Cerebellar nuclear complex (tissue), 1 donor: Measurements from ENCODE around the gene CLNK.

Source experiments
- DNase-seq, 2 experiments: peaks; one replicate each; lab custom pipeline; 2025; lab: John Stamatoyannopoulos, UW

The CLNK gene

DNA sequence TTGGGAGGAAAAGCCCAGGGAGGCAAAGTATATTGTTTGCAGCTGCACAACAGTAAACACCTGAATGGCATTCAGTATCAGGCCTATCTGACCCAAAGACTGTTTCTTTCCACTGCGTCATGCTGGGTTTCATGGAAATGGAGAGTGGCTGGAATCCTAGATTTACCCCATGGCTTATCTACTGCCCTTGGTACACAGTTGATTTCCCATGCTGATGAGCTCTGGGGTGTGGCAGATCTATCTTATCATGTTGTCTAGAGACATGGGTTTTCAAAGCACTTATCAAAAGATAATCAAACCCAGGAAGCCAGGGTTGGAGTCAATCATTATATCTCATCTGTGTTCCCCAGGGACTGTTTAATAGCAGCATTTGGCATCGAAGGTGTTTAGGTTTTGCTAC lies 72.1 kb downstream of the CLNK start:
- no peak for DNase-seq

GRCh38 chr4:10611673-10612072 lies 72.9 kb downstream of the CLNK start:
- DNase-seq = no peak

- DNase-seq = no peak
Observed at GRCh38 chr4:10608501-10609219, 75.9 kb downstream of the CLNK start.

DNA sequence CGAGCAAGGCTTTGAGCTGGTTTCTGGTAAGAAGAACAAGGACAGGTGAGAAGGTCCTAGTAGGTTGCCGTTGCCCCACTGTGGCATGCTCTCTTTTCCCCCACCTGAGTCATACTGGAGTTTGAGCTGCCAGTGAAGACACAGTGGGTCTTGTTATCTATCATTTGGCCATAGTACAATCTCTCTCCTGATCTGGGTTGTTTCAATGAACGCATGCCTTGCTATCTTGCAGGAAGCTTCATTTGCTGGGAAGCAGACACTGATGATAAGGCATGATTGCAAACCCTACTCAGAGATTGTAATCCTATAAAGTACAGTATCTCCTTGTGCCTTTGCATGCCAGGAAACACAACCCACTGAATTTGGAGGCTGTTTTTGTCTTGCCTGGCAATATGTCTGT lies 77.4 kb downstream of the CLNK start:
- DNase-seq = no peak

- no peak for DNase-seq
Observed at GRCh38 chr4:10606483-10607155, 77.9 kb downstream of the CLNK start.

DNA sequence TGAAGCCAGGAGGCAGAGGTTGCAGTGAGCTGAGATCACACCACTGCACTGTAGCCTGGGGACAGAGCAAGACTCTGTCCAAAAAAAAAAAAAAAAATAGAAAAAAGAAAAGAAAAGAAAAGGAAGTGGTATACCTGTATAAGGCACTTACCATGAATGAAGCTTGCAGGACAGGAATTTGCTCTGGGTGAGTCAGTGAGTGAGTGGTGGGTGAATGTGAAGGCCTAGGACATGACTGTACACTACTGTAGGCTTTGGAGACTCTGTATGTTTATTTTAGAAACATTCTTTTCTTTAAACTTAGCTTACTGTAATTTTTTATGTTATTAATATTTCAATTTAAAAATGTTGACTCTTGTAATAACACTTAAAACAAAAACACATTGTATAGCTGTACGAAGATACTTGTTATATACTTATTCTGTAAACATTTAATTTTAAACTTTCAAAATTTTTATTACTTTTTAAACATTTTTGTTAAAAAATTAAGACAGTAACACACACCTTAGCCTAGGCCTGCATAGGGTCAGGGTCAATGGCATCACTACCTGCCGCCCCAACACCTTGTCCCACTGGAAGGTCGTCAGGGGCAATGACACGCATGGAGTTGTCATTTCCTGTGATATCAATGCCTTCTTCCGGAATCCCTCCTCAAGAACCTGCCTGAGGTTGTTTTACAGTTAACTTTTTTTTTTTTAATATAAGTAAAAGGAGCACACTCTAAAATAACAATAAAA lies 78.7 kb downstream of the CLNK start:
- no peak for DNase-seq

DNA sequence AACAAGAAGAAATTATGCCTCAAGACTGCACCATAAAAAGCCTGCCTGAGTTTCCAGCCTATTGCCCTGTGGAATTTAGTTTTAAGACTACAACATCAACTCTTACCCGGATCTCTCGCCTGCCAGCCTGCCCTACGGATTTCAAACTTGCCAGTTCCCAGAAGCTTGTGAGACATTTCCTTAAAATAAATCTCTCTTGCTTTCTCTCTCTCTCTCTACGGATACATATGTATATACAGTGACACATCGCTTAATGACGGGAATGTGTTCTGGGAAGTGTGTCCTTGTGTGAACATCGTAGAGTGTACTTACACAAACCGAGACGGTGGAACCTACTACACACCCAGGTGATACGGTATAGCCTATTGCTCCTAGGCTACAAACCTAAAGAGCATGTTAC lies 79.5 kb downstream of the CLNK start:
- no peak for DNase-seq

DNA sequence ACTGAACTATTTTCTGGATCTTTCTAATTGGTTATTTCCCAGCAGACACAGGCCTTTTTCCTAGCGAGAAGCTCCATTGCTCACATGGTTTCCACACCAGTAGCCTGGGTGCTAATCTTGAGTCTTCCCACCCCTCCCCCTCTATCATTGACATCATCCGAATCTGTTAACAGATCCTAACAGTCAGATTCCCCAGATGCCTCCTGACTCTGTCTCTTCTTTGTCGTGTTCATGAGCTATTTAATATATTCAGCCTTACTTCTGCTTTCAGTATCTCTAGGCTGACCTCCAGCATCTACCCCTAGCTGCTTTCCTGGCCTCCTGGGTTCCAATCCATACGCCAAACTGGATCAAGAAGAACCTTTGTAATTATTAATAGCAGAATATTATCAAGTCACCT lies 85.0 kb downstream of the CLNK start:
- DNase-seq = no peak

GRCh38 chr4:10598829-10599228 lies 85.7 kb downstream of the CLNK start:
- no peak for DNase-seq

GRCh38 chr4:10596586-10597290 lies 87.8 kb downstream of the CLNK start:
- no peak for DNase-seq

GRCh38 chr4:10593130-10593529 lies 91.4 kb downstream of the CLNK start:
- no peak for DNase-seq

- DNase-seq = no peak
Observed at GRCh38 chr4:10590896-10591295, 93.7 kb downstream of the CLNK start.

GRCh38 chr4:10589799-10590198 lies 94.8 kb downstream of the CLNK start:
- DNase-seq = no peak

GRCh38 chr4:10589321-10589720 lies 95.2 kb downstream of the CLNK start:
- no peak for DNase-seq

GRCh38 chr4:10587697-10588096 lies 96.9 kb downstream of the CLNK start:
- DNase-seq = no peak

DNA sequence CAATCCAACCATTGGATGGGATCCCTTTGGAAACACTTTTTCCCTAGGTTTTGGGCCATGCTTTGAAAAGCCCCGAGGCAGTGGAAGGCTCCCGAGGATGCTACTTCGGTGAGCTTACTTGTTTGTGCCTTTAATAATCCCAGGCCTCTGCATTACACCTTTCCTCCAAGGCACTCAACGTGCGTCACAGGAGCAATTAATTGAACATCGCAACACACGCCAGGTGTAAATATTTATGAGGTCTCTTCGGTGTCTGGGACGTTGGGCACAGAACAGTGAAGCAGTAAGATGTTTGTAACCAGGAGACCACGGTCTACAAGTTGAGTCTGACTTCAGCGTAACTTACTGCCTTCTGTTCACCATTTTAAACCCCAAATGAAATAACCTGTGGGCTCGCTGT lies 97.3 kb downstream of the CLNK start:
- no peak for DNase-seq

DNA sequence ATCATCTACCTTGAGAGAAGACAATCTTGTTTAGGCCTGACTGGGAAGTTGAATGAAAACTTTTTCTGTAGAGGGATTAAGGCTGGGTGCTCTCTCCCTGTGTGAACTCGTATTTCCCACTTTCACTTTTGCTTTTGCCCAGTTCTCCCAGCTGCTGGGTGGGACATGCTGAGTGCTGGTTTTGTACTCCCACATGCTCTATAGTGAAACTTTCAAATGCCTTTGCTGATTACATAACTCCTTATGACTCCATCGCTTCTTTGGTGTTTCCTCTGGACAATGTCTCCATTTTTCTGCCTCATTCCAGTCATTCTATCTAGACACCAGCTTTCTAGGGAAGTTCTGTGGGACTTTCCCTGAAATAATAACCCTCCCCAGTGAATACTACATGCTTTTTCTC lies 100.5 kb downstream of the CLNK start:
- no peak for DNase-seq

DNA sequence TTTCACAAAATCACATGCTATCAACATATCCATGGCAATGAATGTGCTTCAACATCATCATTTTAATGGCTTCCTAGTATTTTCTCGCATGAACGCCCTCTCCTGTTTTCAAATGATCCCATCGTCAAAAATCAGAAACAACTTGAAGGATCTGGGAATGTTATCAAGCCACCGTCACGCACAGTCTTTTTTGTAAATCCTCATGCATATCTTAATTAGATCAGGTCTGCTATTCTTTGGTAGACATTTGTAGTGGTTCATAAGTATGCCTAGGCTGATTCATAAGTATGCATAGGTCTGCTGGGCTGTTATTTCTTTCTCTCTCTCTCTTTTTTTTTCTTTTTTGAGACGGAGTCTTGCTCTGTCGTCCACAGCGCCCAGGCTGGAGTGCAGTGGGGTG lies 101.6 kb downstream of the CLNK start:
- DNase-seq = no peak

GRCh38 chr4:10582059-10582686 lies 102.4 kb downstream of the CLNK start:
- DNase-seq = peak in 1 of 2 experiments; percentile 21

- no peak for DNase-seq
Observed at GRCh38 chr4:10581022-10581421, 103.5 kb downstream of the CLNK start.

GRCh38 chr4:10579648-10580047 lies 104.9 kb downstream of the CLNK start:
- DNase-seq = no peak
